Astrocyte (in vitro differentiated cells and primary cell): Measurements from ENCODE around the gene SCAPER. TPM values are rescaled to one million over a fixed set of nuclear protein-coding genes. Genes with fewer than 3 reads are reported as not detected.

Experiments
- DNase-seq: peaks from one replicate; pipeline ENCODE4 v3.0.0-alpha.2; 2010; ENCODE audit warnings: low read depth
- FAIRE-seq: peaks from 2 replicates; lab custom pipeline; 2011; peaks lifted over from hg19 to GRCh38; lab: Jason Lieb, UNC
- H2AFZ ChIP-seq: 2 replicates; pipeline ENCODE4 v1.6.0; 2012; ENCODE audit warnings: low read depth, low read length, inconsistent platforms
- H3K27ac ChIP-seq: 2 replicates; pipeline ENCODE4 v1.5.1; 2011; ENCODE audit warnings: low read depth, low read length, inconsistent platforms
- H3K27me3 ChIP-seq: 2 replicates; pipeline ENCODE4 v1.6.0; 2011; ENCODE audit warnings: low read length, inconsistent platforms; ENCODE audit not compliant: insufficient read depth
- H3K36me3 ChIP-seq: 2 replicates; pipeline ENCODE4 v1.5.1; 2011; ENCODE audit warnings: low read length, inconsistent platforms; ENCODE audit not compliant: insufficient read depth
- H3K4me1 ChIP-seq: 2 replicates; pipeline ENCODE4 v1.5.1; 2011; ENCODE audit warnings: low read length, inconsistent platforms; ENCODE audit not compliant: insufficient read depth
- H3K4me2 ChIP-seq: 2 replicates; pipeline ENCODE4 v1.6.0; 2012; ENCODE audit warnings: low read length, inconsistent platforms
- H3K4me3 ChIP-seq: 2 replicates; pipeline ENCODE4 v1.5.1; 2011; ENCODE audit warnings: low read depth, mild to moderate bottlenecking, low read length, inconsistent platforms; ENCODE audit not compliant: insufficient read depth
- H3K79me2 ChIP-seq: 2 replicates; pipeline ENCODE4 v1.6.0; 2012; ENCODE audit warnings: mild to moderate bottlenecking, low read length, inconsistent platforms; ENCODE audit not compliant: insufficient read depth
- H3K9ac ChIP-seq: 2 replicates; pipeline ENCODE4 v1.6.0; 2012; ENCODE audit warnings: mild to moderate bottlenecking, low read length, inconsistent platforms
- H3K9me3 ChIP-seq: 2 replicates; pipeline ENCODE4 v1.5.1; 2012; ENCODE audit warnings: low read depth, mild to moderate bottlenecking, low read length, inconsistent platforms; ENCODE audit not compliant: insufficient read depth
- H4K20me1 ChIP-seq: 2 replicates; pipeline ENCODE4 v1.6.0; 2012; ENCODE audit warnings: low read length, inconsistent platforms; ENCODE audit not compliant: insufficient read depth
- H3K27ac Mint-ChIP-seq: one replicate; pipeline ENCODE4 v1.8.0; 2021; ENCODE audit warnings: mild to moderate bottlenecking, mixed read lengths; ENCODE audit not compliant: unreplicated experiment
- H3K27me3 Mint-ChIP-seq: one replicate; pipeline ENCODE4 v1.8.0; 2021; ENCODE audit warnings: low read depth, mixed read lengths; ENCODE audit not compliant: unreplicated experiment
- H3K36me3 Mint-ChIP-seq: one replicate; pipeline ENCODE4 v1.8.0; 2021; ENCODE audit warnings: low read depth, mixed read lengths; ENCODE audit not compliant: unreplicated experiment
- H3K4me1 Mint-ChIP-seq: one replicate; pipeline ENCODE4 v1.8.0; 2021; ENCODE audit warnings: low read depth, mixed read lengths; ENCODE audit not compliant: unreplicated experiment
- H3K4me3 Mint-ChIP-seq: one replicate; pipeline ENCODE4 v1.8.0; 2021; ENCODE audit warnings: mild to moderate bottlenecking, moderate library complexity, mixed read lengths; ENCODE audit not compliant: unreplicated experiment
- H3K9me3 Mint-ChIP-seq: one replicate; pipeline ENCODE4 v1.8.0; 2021; ENCODE audit warnings: mild to moderate bottlenecking, mixed read lengths; ENCODE audit not compliant: unreplicated experiment
- CTCF ChIP-seq: IDR thresholded peaks from 2 replicates; pipeline ENCODE4 v1.5.1; 2011; ENCODE audit warnings: low read depth, mild to moderate bottlenecking, inconsistent platforms, low read length, moderate library complexity; ENCODE audit not compliant: insufficient read depth
- EZH2 ChIP-seq: IDR thresholded peaks from 2 replicates; pipeline ENCODE4 v1.6.1; 2012; ENCODE audit warnings: mild to moderate bottlenecking, low read length, inconsistent platforms; ENCODE audit not compliant: insufficient read depth
- total RNA-seq: library from RNA; stranded (reverse); gene quantifications from 2 replicates; pipeline ENCODE4 v1.2.1, GENCODE V29; 2021

Gene SCAPER
- total RNA-seq, 1 donor from 2014 or later: 8.6 TPM

GRCh38 chr15:76773234-76773633, 131.9 kb downstream of the SCAPER start:
- no peak overlapping the region for H3K27ac ChIP-seq
- no peaks in the 10 kb centered on the region for H3K4me1 Mint-ChIP-seq
- H3K4me3 Mint-ChIP-seq: no peak overlapping the region
- H3K79me2 ChIP-seq: no peaks in the 10 kb centered on the region
- peaks cover 4% of the 10 kb centered on the region for H3K36me3 Mint-ChIP-seq
- H3K27me3 Mint-ChIP-seq: no peaks in the 10 kb centered on the region
- TF ChIP-seq CTCF (no peak), EZH2 (no peak)
- no peak overlapping the region for H3K4me2 ChIP-seq
- no peak overlapping the region for H3K9ac ChIP-seq
- H3K4me1 ChIP-seq: no peaks in the 10 kb centered on the region
- no peaks in the 10 kb centered on the region for H4K20me1 ChIP-seq
- no peak overlapping the region for H3K4me3 ChIP-seq
- no peaks in the 10 kb centered on the region for H3K27me3 ChIP-seq
- H3K9me3 Mint-ChIP-seq: no peaks in the 10 kb centered on the region
- H3K36me3 ChIP-seq: no peaks in the 10 kb centered on the region
- no peaks in the 10 kb centered on the region for H3K9me3 ChIP-seq
- no peak overlapping the region for H3K27ac Mint-ChIP-seq
- H2AFZ ChIP-seq: no peak overlapping the region
- DNase-seq: no peak
- FAIRE-seq: no peak

DNA sequence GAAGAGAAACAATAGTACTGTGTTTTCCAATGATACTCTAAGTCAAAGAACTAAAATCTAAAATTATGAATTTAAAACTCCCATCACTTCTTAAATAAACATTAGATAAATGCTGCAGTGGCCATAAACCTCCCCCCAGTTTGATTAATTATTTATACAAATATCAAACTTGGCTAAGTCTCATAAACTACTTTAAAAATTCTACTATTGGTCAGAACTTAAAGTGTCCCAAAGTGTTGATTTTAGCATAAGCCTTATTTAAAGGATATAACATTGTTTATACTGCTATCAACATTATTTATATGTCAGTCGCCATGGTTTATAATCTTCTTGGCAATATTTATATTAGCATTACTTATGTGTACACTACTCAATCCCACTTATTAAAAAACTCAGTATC, 132.4 kb downstream of the SCAPER start:
- no peak overlapping the region for H3K4me2 ChIP-seq
- no peaks in the 10 kb centered on the region for H3K9me3 ChIP-seq
- H3K9ac ChIP-seq: no peak overlapping the region
- H3K4me3 Mint-ChIP-seq: no peak overlapping the region
- no peak overlapping the region for H2AFZ ChIP-seq
- no peak overlapping the region for H3K27ac ChIP-seq
- no peak overlapping the region for H3K4me3 ChIP-seq
- FAIRE-seq: no peak
- H3K79me2 ChIP-seq: no peaks in the 10 kb centered on the region
- no peak overlapping the region for H3K27ac Mint-ChIP-seq
- H3K27me3 Mint-ChIP-seq: no peaks in the 10 kb centered on the region
- H3K9me3 Mint-ChIP-seq: no peaks in the 10 kb centered on the region
- TF ChIP-seq CTCF (no peak), EZH2 (no peak)
- no peaks in the 10 kb centered on the region for H3K4me1 ChIP-seq
- no peaks in the 10 kb centered on the region for H3K36me3 ChIP-seq
- no peaks in the 10 kb centered on the region for H3K4me1 Mint-ChIP-seq
- H3K27me3 ChIP-seq: no peaks in the 10 kb centered on the region
- no peaks in the 10 kb centered on the region for H4K20me1 ChIP-seq
- peaks cover 5% of the 10 kb centered on the region for H3K36me3 Mint-ChIP-seq
- no peak for DNase-seq

GRCh38 chr15:76764004-76764403, 141.1 kb downstream of the SCAPER start:
- H3K4me1 ChIP-seq: no peaks in the 10 kb centered on the region
- peaks cover 21% of the 10 kb centered on the region for H3K36me3 Mint-ChIP-seq
- no peaks in the 10 kb centered on the region for H3K9me3 ChIP-seq
- no peaks in the 10 kb centered on the region for H3K27me3 ChIP-seq
- H4K20me1 ChIP-seq: no peaks in the 10 kb centered on the region
- FAIRE-seq (no peak), DNase-seq (no peak)
- no peaks in the 10 kb centered on the region for H3K79me2 ChIP-seq
- H3K9ac ChIP-seq: no peak overlapping the region
- H3K9me3 Mint-ChIP-seq: peaks cover 11% of the 10 kb centered on the region
- H2AFZ ChIP-seq: no peak overlapping the region
- no peak overlapping the region for H3K4me3 ChIP-seq
- no peak overlapping the region for H3K4me2 ChIP-seq
- H3K27ac ChIP-seq: no peak overlapping the region
- H3K4me3 Mint-ChIP-seq: no peak overlapping the region
- TF ChIP-seq CTCF (no peak), EZH2 (no peak)
- H3K36me3 ChIP-seq: no peaks in the 10 kb centered on the region
- no peak overlapping the region for H3K27ac Mint-ChIP-seq
- no peaks in the 10 kb centered on the region for H3K27me3 Mint-ChIP-seq
- H3K4me1 Mint-ChIP-seq: no peaks in the 10 kb centered on the region
